GM12878 (cell line): Measurements from ENCODE around the gene AP3B1. TPM values are rescaled to one million over a fixed set of nuclear protein-coding genes. Genes with fewer than 3 reads are reported as not detected.

Experiments
- ATAC-seq: fragments of 200-7000 bp; cut with Tn5 transposase; 3 replicates; pipeline ENCODE4 v1.9.1; 2020; ENCODE audit warnings: mild to moderate bottlenecking, moderate library complexity
- BruUV-seq: library from RNA; stranded (reverse); fragments of 400-500 nt; replicated peaks from 2 replicates; lab custom pipeline; 2021; lab: Mats Ljungman, UMichigan
- CTCF ChIA-PET: fragments of 300-600 bp; sonication (Branson Sonifier 250); formaldehyde crosslinking; extraction: SDS; loops from one replicate; lab custom pipeline; 2021; ENCODE audit warnings: inconsistent platforms; lab: Yijun Ruan, JAX
- POLR2A ChIA-PET: fragments of 350-600 bp; formaldehyde crosslinking; extraction: SDS; loops from one replicate; lab custom pipeline; 2021; ENCODE audit warnings: inconsistent platforms; lab: Charles Lee
- RAD21 ChIA-PET: fragments of 300-600 bp; sonication (Branson Sonifier 250); formaldehyde crosslinking; loops from one replicate; lab custom pipeline; 2023; ENCODE audit warnings: antibody characterized with exemption; ENCODE audit not compliant: unreplicated experiment; lab: Charles Lee
- SMC1A ChIA-PET: fragments of 300-600 bp; sonication (Branson Sonifier 250); formaldehyde crosslinking; loops from one replicate; lab custom pipeline; 2023; ENCODE audit not compliant: unreplicated experiment, uncharacterized antibody; lab: Charles Lee
- DNase-seq: peaks from one replicate; pipeline ENCODE4 v3.0.0-alpha.2; 2011; ENCODE audit warnings: low read depth, low spot score
- FAIRE-seq: peaks from 3 replicates; lab custom pipeline; 2011; peaks lifted over from hg19 to GRCh38; lab: Jason Lieb, UNC
- H2AFZ ChIP-seq: 2 replicates; pipeline ENCODE4 v1.6.0; 2011; ENCODE audit warnings: low read depth, low read length, control low read depth; ENCODE audit not compliant: control insufficient read depth
- H3K27ac ChIP-seq: 2 replicates; pipeline ENCODE4 v1.5.1; 2011; ENCODE audit warnings: control low read depth; ENCODE audit not compliant: control insufficient read depth, insufficient read depth
- H3K27me3 ChIP-seq, 2 experiments: replicated peaks in 1 of 2; 2 replicates each; pipeline versions ENCODE4 v1.6.0 to v1.6.1; 2011; ENCODE audit warnings: low read length in 1 of 2; ENCODE audit not compliant: control insufficient read depth in 2 of 2, insufficient read depth in 2 of 2
- H3K36me3 ChIP-seq, 2 experiments: 2 replicates each; pipeline ENCODE4 v1.5.1; 2011; ENCODE audit warnings: low read length in 1 of 2; ENCODE audit not compliant: control insufficient read depth in 2 of 2, insufficient read depth in 2 of 2
- H3K4me1 ChIP-seq: 2 replicates; pipeline ENCODE4 v1.6.1; 2011; ENCODE audit warnings: mild to moderate bottlenecking, low read length, moderate library complexity, mixed read lengths; ENCODE audit not compliant: control insufficient read depth, insufficient read depth
- H3K4me2 ChIP-seq: 2 replicates; pipeline ENCODE4 v1.6.0; 2011; ENCODE audit warnings: control low read depth; ENCODE audit not compliant: control insufficient read depth, insufficient read depth
- H3K4me3 ChIP-seq: fragments of 200-600 bp; sonication (generic); 2 replicates; pipeline ENCODE4 v1.5.1; 2016
- H3K79me2 ChIP-seq: 2 replicates; pipeline ENCODE4 v1.6.0; 2011; ENCODE audit warnings: low read length; ENCODE audit not compliant: control insufficient read depth, insufficient read depth
- H3K9ac ChIP-seq: 2 replicates; pipeline ENCODE4 v1.8.0; 2011; ENCODE audit warnings: low read length, control low read depth, mixed read lengths; ENCODE audit not compliant: control insufficient read depth, insufficient read depth
- H3K9me3 ChIP-seq: replicated peaks from 3 replicates; pipeline ENCODE4 v1.5.1; 2011; ENCODE audit warnings: mild to moderate bottlenecking, low read length; ENCODE audit not compliant: control insufficient read depth, insufficient read depth
- H4K20me1 ChIP-seq: 2 replicates; pipeline ENCODE4 v1.6.0; 2011; ENCODE audit not compliant: control insufficient read depth, insufficient read depth
- GABPA ChIP-seq: IDR thresholded peaks from 2 replicates; pipeline ENCODE4 v1.6.1; 2014; ENCODE audit warnings: antibody characterized with exemption, low read depth, mild to moderate bottlenecking, inconsistent platforms
- RAD21 ChIP-seq: IDR thresholded peaks from 2 replicates; pipeline ENCODE4 v1.6.1; 2011; ENCODE audit warnings: mild to moderate bottlenecking, low read depth, low read length, moderate library complexity; ENCODE audit not compliant: insufficient read depth
- RAD51 ChIP-seq: fragments of 450-650 bp; IDR thresholded peaks from 2 replicates; pipeline ENCODE4 v1.6.1; 2016; ENCODE audit warnings: moderate library complexity, mild to moderate bottlenecking, inconsistent platforms
- WGBS: methylation state at CpG from one replicate; pipeline ENCODE4 v1.1.6; 2016; ENCODE audit warnings: low lambda C conversion rate; ENCODE audit not compliant: insufficient replicate concordance, insufficient coverage; ENCODE audit errors: missing lambda C conversion rate; 5-methylcytosine and 5-hydroxymethylcytosine counted together
- in situ Hi-C: fragments of 300-500 bp; cut with MboI; formaldehyde crosslinking; loops from 9 replicates; pipeline ENCODE4 v1.14.3; 2018; ENCODE audit warnings: mixed read lengths
- intact Hi-C: fragments of 100-400 bp; cut with micrococcal nuclease; formaldehyde crosslinking; loops from one replicate; pipeline ENCODE4 v1.14.2; 2022; ENCODE audit not compliant: unreplicated experiment
- polyA plus RNA-seq, 11 experiments: library from polyadenylated mRNA; depleted of rRNA in 4 of 11; unstranded in 6 of 11; stranded (reverse) in 5 of 11; fragments of >200 nt; fragmentation: Nextera tagmentation in 4 of 11; fragmentation: Illumina TruSeq in 1 of 11; extraction: Ambion mirVana in 4 of 11; extraction: Trizol in 1 of 11; gene quantifications; 1 replicate in 1 of 11; 2 replicates in 10 of 11; pipeline versions ENCODE4 v1.2.1 to v1.2.3, GENCODE V29; 2011 to 2016; ENCODE audit warnings: inconsistent platforms in 2 of 11, missing spikeins in 2 of 11, low read depth in 1 of 11
- total RNA-seq, 4 experiments: library from RNA; depleted of rRNA in 3 of 4; stranded (reverse); fragments of >200 nt in 3 of 4; fragmentation: Illumina TruSeq in 1 of 4; extraction: Trizol in 1 of 4; gene quantifications; 2 replicates each; pipeline versions ENCODE4 v1.2.1 to v1.2.3, GENCODE V29; 2013 to 2021
- TF ChIP-seq, protein P1 (sequence below): fragments of 450-650 bp; IDR thresholded peaks from 2 replicates; pipeline ENCODE4 v1.6.1; 2017; ENCODE audit warnings: mild to moderate bottlenecking, moderate library complexity
- TF ChIP-seq, protein P2 (sequence below): fragments of 150-350 bp; IDR thresholded peaks from 2 replicates; pipeline ENCODE4 v1.6.1; 2014; ENCODE audit warnings: mild to moderate bottlenecking, low read depth, low read length
- TF ChIP-seq, protein P3 (sequence below): IDR thresholded peaks from 2 replicates; pipeline ENCODE4 v1.6.1; 2012; ENCODE audit warnings: mild to moderate bottlenecking, low read depth, low read length

The AP3B1 gene
- total and polyA plus RNA-seq, 10 of the 15 experiments (the other 5 are each of a cell fraction or from before 2014, with no cell fraction given), result 30.9 to 70.8 (median 46.0) TPM

DNA sequence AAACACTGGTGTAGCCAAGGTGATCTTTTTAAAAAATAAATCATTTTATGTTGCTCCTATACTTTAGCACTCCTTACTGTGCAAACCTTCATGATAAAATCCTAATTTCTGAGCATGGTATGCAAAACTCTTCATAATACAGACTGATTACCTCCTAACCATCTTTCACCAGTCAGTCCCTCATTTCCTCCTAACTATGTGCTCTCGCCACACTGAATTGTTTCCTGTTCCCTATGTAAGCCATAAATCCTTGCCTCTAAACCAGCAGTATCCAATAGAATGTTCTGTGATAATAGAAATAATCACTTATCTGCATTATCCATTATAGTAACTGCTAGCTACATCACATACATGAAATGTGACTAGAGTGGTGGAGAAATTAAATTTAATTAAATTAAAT lies 10.7 kb downstream of the AP3B1 start:
- TF ChIP-seq GABPA (no peak), RAD51 (no peak)

DNA sequence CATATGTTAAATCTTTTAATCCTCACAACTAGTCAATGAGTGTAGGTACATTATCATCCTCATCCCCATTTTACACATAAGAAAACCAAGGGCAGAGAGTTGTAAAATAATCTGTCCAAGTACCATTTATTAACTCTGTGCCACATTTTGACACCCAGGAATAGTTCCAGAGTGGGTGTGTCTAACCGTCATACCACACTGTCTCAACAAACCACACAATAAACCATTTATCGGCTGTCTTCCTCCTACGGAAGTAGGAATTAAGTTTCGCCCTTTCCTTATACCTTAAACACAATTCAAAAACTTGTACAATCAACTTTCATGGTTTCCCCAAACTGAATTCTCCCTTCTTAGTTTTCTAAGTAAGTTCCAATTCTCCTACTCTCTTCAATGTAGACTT lies 11.4 kb downstream of the AP3B1 start:
- Histone ChIP-seq H3K4me2 (no peak overlapping the region), H3K9ac (no peak overlapping the region), H4K20me1 (no peaks in the 10 kb centered on the region), H3K27me3 (no peaks in the 10 kb centered on the region), H3K4me3 (no peak overlapping the region), H2AFZ (no peak overlapping the region), H3K79me2 (peaks cover 42% of the 10 kb centered on the region), H3K4me1 (no peaks in the 10 kb centered on the region), H3K27ac (no peak overlapping the region), H3K36me3 (no peaks in the 10 kb centered on the region), H3K9me3 (no peaks in the 10 kb centered on the region; the same call in 2 of the 3 replicates)
- peak; percentile 49 for FAIRE-seq
- 96% methylated on average over 4 of the region's 4 CpGs for WGBS
- ChIA-PET CTCF (no interaction called here), RAD21 (no interaction called here), POLR2A (interaction anchor here (0.9 kb wide), 1 partner anchor 11 kb away, joined by 3 read pairs; no protein-coding TSS in a partner anchor), SMC1A (no interaction called here)
- in situ Hi-C loops (no loop called here), intact Hi-C loops (no loop called here)
- no peak for ATAC-seq
- no peak for DNase-seq
- no TSS peak for BruUV-seq
- TF ChIP-seq, protein P1, sequence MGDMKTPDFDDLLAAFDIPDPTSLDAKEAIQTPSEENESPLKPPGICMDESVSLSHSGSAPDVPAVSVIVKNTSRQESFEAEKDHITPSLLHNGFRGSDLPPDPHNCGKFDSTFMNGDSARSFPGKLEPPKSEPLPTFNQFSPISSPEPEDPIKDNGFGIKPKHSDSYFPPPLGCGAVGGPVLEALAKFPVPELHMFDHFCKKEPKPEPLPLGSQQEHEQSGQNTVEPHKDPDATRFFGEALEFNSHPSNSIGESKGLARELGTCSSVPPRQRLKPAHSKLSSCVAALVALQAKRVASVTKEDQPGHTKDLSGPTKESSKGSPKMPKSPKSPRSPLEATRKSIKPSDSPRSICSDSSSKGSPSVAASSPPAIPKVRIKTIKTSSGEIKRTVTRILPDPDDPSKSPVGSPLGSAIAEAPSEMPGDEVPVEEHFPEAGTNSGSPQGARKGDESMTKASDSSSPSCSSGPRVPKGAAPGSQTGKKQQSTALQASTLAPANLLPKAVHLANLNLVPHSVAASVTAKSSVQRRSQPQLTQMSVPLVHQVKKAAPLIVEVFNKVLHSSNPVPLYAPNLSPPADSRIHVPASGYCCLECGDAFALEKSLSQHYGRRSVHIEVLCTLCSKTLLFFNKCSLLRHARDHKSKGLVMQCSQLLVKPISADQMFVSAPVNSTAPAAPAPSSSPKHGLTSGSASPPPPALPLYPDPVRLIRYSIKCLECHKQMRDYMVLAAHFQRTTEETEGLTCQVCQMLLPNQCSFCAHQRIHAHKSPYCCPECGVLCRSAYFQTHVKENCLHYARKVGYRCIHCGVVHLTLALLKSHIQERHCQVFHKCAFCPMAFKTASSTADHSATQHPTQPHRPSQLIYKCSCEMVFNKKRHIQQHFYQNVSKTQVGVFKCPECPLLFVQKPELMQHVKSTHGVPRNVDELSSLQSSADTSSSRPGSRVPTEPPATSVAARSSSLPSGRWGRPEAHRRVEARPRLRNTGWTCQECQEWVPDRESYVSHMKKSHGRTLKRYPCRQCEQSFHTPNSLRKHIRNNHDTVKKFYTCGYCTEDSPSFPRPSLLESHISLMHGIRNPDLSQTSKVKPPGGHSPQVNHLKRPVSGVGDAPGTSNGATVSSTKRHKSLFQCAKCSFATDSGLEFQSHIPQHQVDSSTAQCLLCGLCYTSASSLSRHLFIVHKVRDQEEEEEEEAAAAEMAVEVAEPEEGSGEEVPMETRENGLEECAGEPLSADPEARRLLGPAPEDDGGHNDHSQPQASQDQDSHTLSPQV, result no peak
- TF ChIP-seq, protein P2, sequence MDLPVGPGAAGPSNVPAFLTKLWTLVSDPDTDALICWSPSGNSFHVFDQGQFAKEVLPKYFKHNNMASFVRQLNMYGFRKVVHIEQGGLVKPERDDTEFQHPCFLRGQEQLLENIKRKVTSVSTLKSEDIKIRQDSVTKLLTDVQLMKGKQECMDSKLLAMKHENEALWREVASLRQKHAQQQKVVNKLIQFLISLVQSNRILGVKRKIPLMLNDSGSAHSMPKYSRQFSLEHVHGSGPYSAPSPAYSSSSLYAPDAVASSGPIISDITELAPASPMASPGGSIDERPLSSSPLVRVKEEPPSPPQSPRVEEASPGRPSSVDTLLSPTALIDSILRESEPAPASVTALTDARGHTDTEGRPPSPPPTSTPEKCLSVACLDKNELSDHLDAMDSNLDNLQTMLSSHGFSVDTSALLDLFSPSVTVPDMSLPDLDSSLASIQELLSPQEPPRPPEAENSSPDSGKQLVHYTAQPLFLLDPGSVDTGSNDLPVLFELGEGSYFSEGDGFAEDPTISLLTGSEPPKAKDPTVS, result no peak
- TF ChIP-seq RAD21, result no peak
- TF ChIP-seq, protein P3, sequence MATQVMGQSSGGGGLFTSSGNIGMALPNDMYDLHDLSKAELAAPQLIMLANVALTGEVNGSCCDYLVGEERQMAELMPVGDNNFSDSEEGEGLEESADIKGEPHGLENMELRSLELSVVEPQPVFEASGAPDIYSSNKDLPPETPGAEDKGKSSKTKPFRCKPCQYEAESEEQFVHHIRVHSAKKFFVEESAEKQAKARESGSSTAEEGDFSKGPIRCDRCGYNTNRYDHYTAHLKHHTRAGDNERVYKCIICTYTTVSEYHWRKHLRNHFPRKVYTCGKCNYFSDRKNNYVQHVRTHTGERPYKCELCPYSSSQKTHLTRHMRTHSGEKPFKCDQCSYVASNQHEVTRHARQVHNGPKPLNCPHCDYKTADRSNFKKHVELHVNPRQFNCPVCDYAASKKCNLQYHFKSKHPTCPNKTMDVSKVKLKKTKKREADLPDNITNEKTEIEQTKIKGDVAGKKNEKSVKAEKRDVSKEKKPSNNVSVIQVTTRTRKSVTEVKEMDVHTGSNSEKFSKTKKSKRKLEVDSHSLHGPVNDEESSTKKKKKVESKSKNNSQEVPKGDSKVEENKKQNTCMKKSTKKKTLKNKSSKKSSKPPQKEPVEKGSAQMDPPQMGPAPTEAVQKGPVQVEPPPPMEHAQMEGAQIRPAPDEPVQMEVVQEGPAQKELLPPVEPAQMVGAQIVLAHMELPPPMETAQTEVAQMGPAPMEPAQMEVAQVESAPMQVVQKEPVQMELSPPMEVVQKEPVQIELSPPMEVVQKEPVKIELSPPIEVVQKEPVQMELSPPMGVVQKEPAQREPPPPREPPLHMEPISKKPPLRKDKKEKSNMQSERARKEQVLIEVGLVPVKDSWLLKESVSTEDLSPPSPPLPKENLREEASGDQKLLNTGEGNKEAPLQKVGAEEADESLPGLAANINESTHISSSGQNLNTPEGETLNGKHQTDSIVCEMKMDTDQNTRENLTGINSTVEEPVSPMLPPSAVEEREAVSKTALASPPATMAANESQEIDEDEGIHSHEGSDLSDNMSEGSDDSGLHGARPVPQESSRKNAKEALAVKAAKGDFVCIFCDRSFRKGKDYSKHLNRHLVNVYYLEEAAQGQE, result no peak

More for the DNA sequence above, 10.7 kb downstream of the AP3B1 start:
- ChIA-PET CTCF (interaction anchor here (1.5 kb wide), 1 partner anchor 17 kb away, joined by 6 read pairs; no protein-coding TSS in a partner anchor), RAD21 (interaction anchor here (0.8 to 0.9 kb wide), 2 partner anchors 10 to 19 kb away, joined by 3 read pairs; no protein-coding TSS in a partner anchor), SMC1A (interaction anchor here (0.6 to 2.1 kb wide), 6 partner anchors 11 to 522 kb away, joined by 3 to 9 read pairs (median 3); no protein-coding TSS in a partner anchor), POLR2A (interaction anchor here (0.5 to 1.0 kb wide), 2 partner anchors 11 to 30 kb away, joined by 3 read pairs; partner anchors contain the start of gene AP3B1)
- BruUV-seq, result no TSS peak
- no peak overlapping the region for H3K4me2 ChIP-seq
- no peak overlapping the region for H3K4me3 ChIP-seq
- 100% methylated on average over 1 of the region's 1 CpG for WGBS
- FAIRE-seq (no peak), ATAC-seq (no peak), DNase-seq (no peak)
- no peak overlapping the region for H2AFZ ChIP-seq
- H3K27me3 ChIP-seq, result no peaks in the 10 kb centered on the region
- peaks cover 48% of the 10 kb centered on the region for H3K79me2 ChIP-seq
- H3K27ac ChIP-seq, result no peak overlapping the region
- H3K9ac ChIP-seq, result no peak overlapping the region
- in situ Hi-C loops (no loop called here), intact Hi-C loops (no loop called here)
- H3K36me3 ChIP-seq, result no peaks in the 10 kb centered on the region
- no peaks in the 10 kb centered on the region for H3K4me1 ChIP-seq
- H4K20me1 ChIP-seq, result no peaks in the 10 kb centered on the region
- H3K9me3 ChIP-seq, result no peaks in the 10 kb centered on the region; the same call in 2 of the 3 replicates
